Right lobe of liver (tissue), 6 donors: ENCODE measurements around the gene HMGN5. TPM values are rescaled to one million over a fixed set of nuclear protein-coding genes. Genes with fewer than 3 reads are reported as not detected.

Source experiments
- ATAC-seq, 4 donors: fragments of 200-7000 bp; cut with Tn5 transposase; one replicate each; pipeline ENCODE4 v1.9.1; 2020; ENCODE audit warnings: mild to moderate bottlenecking in 4 of 4, moderate library complexity in 4 of 4
- DNase-seq, 3 donors: peaks; one replicate each; pipeline ENCODE4 v3.0.0-alpha.2; 2020
- H3K27ac ChIP-seq, 3 donors: fragments of 200-600 bp; one replicate each; pipeline ENCODE4 v1.8.0; 2022
- H3K27me3 ChIP-seq, 2 donors: fragments of 200-600 bp; one replicate each; pipeline ENCODE4 v1.8.0; 2022
- H3K36me3 ChIP-seq, 4 donors: fragments of 200-600 bp; sonication (generic) in 1 of 4; one replicate each; pipeline versions ENCODE4 v1.5.1 to v1.8.0; 2017 to 2022; ENCODE audit warnings: control low read depth in 1 of 4
- H3K4me1 ChIP-seq, 4 donors: fragments of 200-600 bp; sonication (generic) in 1 of 4; one replicate each; pipeline versions ENCODE4 v1.5.1 to v1.8.0; 2017 to 2022; ENCODE audit warnings: control low read depth in 1 of 4
- H3K4me3 ChIP-seq, 3 donors: fragments of 200-600 bp; one replicate each; pipeline ENCODE4 v1.8.0; 2022
- H3K9me3 ChIP-seq, 4 donors: fragments of 200-600 bp; sonication (generic) in 1 of 4; one replicate each; pipeline versions ENCODE4 v1.5.1 to v1.8.0; 2017 to 2022; ENCODE audit warnings: control low read depth in 1 of 4
- CTCF ChIP-seq, 4 donors: fragments of 200-600 bp in 3 of 4; fragments of 450-650 bp in 1 of 4; IDR thresholded peaks; one replicate each; pipeline versions ENCODE4 v1.5.1 to v1.8.0; 2016 to 2022; ENCODE audit warnings: antibody characterized with exemption in 4 of 4, mild to moderate bottlenecking in 2 of 4
- POLR2A ChIP-seq: fragments of 450-650 bp; IDR thresholded peaks from one replicate; pipeline ENCODE4 v1.6.1; 2017; ENCODE audit warnings: antibody characterized with exemption, mild to moderate bottlenecking
- whole genome bisulfite sequencing: methylation state at CpG from one replicate; pipeline ENCODE4 v1.1.6; 2018; ENCODE audit warnings: low coverage, low lambda C conversion rate; ENCODE audit not compliant: insufficient coverage; ENCODE audit errors: missing lambda C conversion rate; 5-methylcytosine and 5-hydroxymethylcytosine counted together
- intact Hi-C, 2 donors: fragments of 100-400 bp; cut with DNase I; formaldehyde crosslinking; loops; one replicate each; pipeline versions ENCODE4 v1.11.2 to v1.14.1; 2022
- long read RNA-seq: library from polyadenylated mRNA; unstranded; transcript quantifications from one replicate; pipeline ENCODE4 v2.0.0, GENCODE V29; 2019
- total RNA-seq, 6 experiments: library from RNA; depleted of rRNA in 2 of 6; stranded (reverse); fragments of >200 nt in 2 of 6; fragmentation: NEBNext Ultra II Directional in 3 of 6; extraction: Animal tissue kit (Norgen Biotek cat#: 25700) in 3 of 6; gene quantifications; one replicate each; pipeline versions ENCODE4 v1.1.0 to v1.2.4, GENCODE V29; 2016 to 2023
- donor health status: DM: no; HTN: yes; CAD: no.
- donor health status: DM: no; HTN: no; CAD: no.
- donor health status: DM: no; HTN: no; CAD: no.
- donor health status: DM: no; HTN: yes; CAD: no.
- donor health status: DM: no; HTN: yes; CAD: no.

The HMGN5 gene
- total RNA-seq = 1 to 10 TPM; 1.9 to 5.5 (median 3.4) TPM
- long read RNA-seq, partial matches to known transcripts = 1 of 10 reads
- long read RNA-seq, other reads (novel, unspliced or antisense) = 3 of 10 reads

GRCh38 chrX:81201671-81202455 is at the start of gene HMGN5, which contains the start of gene SH3BGRL:
TSS of gene HMGN5 (minus strand) at chrX:81201913. CDS start at chrX:81121549, 80,364 bp downstream.
TSS of gene SH3BGRL (plus strand) at chrX:81202102. CDS start at chrX:81202201, 99 bp downstream.
- Histone ChIP-seq H3K27me3 (no peaks in the 10 kb centered on the region), H3K4me1 (no peaks in the 10 kb centered on the region), H3K27ac (peak within 1 kb of the TSS; percentile 23 to 75 (median 49)), H3K4me3 (peak within 1 kb of the TSS; percentile 54 to 61 (median 59)), H3K9me3 (no peaks in the 10 kb centered on the region), H3K36me3 (no peaks in the 10 kb centered on the region)
- WGBS = 11% methylated on average over 22 of the region's 23 CpGs
- TF ChIP-seq POLR2A = peak; percentile 20
- peak in 1 of 4 donors; percentile 7 for TF ChIP-seq CTCF (IDR thresholded peaks at IDR 0.05)
- intact Hi-C loops = no loop called here
- ATAC-seq (peak; percentile 97 to 100 (median 98)), DNase-seq (peak; percentile 70 to 79 (median 74))

GRCh38 chrX:81241753-81242152 is 40.0 kb upstream of the HMGN5 start:
- Histone ChIP-seq H3K36me3 (no peaks in the 10 kb centered on the region), H3K27me3 (no peaks in the 10 kb centered on the region), H3K4me1 (no peaks in the 10 kb centered on the region), H3K9me3 (no peaks in the 10 kb centered on the region), H3K4me3 (no peak overlapping the region), H3K27ac (no peak overlapping the region)
- WGBS = 79% methylated on average over 6 of the region's 7 CpGs
- DNase-seq (no peak), ATAC-seq (no peak)
- intact Hi-C loops = no loop called here
- no peak for TF ChIP-seq CTCF (IDR thresholded peaks at IDR 0.05)
- TF ChIP-seq POLR2A = no peak

- H3K9me3 ChIP-seq = no peaks in the 10 kb centered on the region
- WGBS = 45% methylated on average over 2 of the region's 4 CpGs
- no peak for DNase-seq
- no peak overlapping the region for H3K27ac ChIP-seq
- H3K27me3 ChIP-seq = no peaks in the 10 kb centered on the region
- TF ChIP-seq CTCF (IDR thresholded peaks at IDR 0.05) (no peak), POLR2A (no peak)
- no peak overlapping the region for H3K4me3 ChIP-seq
- no peaks in the 10 kb centered on the region for H3K4me1 ChIP-seq
- intact Hi-C loops = no loop called here
- no peaks in the 10 kb centered on the region for H3K36me3 ChIP-seq
- ATAC-seq = no peak
These were observed 39.1 kb upstream of the HMGN5 start for GRCh38 chrX:81240701-81241331.

GRCh38 chrX:81238166-81238565 is 36.5 kb upstream of the HMGN5 start:
- no peak overlapping the region for H3K4me3 ChIP-seq
- H3K27me3 ChIP-seq = no peaks in the 10 kb centered on the region
- H3K36me3 ChIP-seq = no peaks in the 10 kb centered on the region
- intact Hi-C loops = no loop called here
- no peaks in the 10 kb centered on the region for H3K9me3 ChIP-seq
- DNase-seq (no peak), ATAC-seq (no peak)
- H3K4me1 ChIP-seq = no peaks in the 10 kb centered on the region
- TF ChIP-seq CTCF (IDR thresholded peaks at IDR 0.05) (no peak), POLR2A (no peak)
- no peak overlapping the region for H3K27ac ChIP-seq
- WGBS = 54% methylated on average over 4 of the region's 4 CpGs
